GM23338 (cell line): Measurements from ENCODE around the gene SMTN. TPM values are rescaled to one million over a fixed set of nuclear protein-coding genes. Genes with fewer than 3 reads are reported as not detected.

ENCODE experiments used
- ATAC-seq: fragments of 200-7000 bp; cut with Tn5 transposase; 3 replicates; pipeline ENCODE4 v1.9.1; 2020
- DNase-seq: peaks from one replicate; pipeline ENCODE4 v3.0.0-alpha.2; 2015; ENCODE audit warnings: low spot score
- H2AFZ ChIP-seq: fragments of 200-600 bp; sonication (generic); 2 replicates; pipeline ENCODE4 v1.8.0; 2016; ENCODE audit warnings: antibody characterized with exemption, mild to moderate bottlenecking, moderate library complexity
- H3F3A ChIP-seq: fragments of 200-600 bp; sonication (generic); replicated peaks from 2 replicates; pipeline ENCODE4 v1.8.0; 2017; ENCODE audit warnings: antibody characterized with exemption, mixed run types, low read depth
- H3K27ac ChIP-seq: fragments of 200-600 bp; sonication (generic); 2 replicates; pipeline ENCODE4 v1.6.1; 2016; ENCODE audit warnings: low read depth
- H3K27me3 ChIP-seq: fragments of 200-600 bp; sonication (generic); 2 replicates; pipeline ENCODE4 v1.8.0; 2016; ENCODE audit warnings: mild to moderate bottlenecking, mixed run types, moderate library complexity; ENCODE audit not compliant: insufficient read depth
- H3K36me3 ChIP-seq: fragments of 200-600 bp; sonication (generic); 2 replicates; pipeline ENCODE4 v1.8.0; 2016; ENCODE audit warnings: mild to moderate bottlenecking; ENCODE audit not compliant: insufficient read depth
- H3K4me1 ChIP-seq: fragments of 200-600 bp; sonication (generic); 2 replicates; pipeline ENCODE4 v1.8.0; 2016; ENCODE audit warnings: mild to moderate bottlenecking, moderate library complexity; ENCODE audit not compliant: insufficient read depth
- H3K4me2 ChIP-seq: fragments of 200-600 bp; sonication (generic); 2 replicates; pipeline ENCODE4 v1.7.1; 2017; ENCODE audit warnings: mixed run types
- H3K4me3 ChIP-seq: fragments of 200-600 bp; sonication (generic); 2 replicates; pipeline ENCODE4 v1.6.1; 2016; ENCODE audit warnings: mixed run types
- H3K79me2 ChIP-seq: fragments of 200-600 bp; sonication (generic); replicated peaks from 2 replicates; pipeline ENCODE4 v1.8.0; 2017; ENCODE audit warnings: mild to moderate bottlenecking; ENCODE audit not compliant: insufficient read depth
- H3K9me2 ChIP-seq: fragments of 200-600 bp; sonication (generic); 2 replicates; pipeline ENCODE4 v1.8.0; 2017; ENCODE audit not compliant: insufficient read depth
- H4K20me1 ChIP-seq: fragments of 200-600 bp; sonication (generic); replicated peaks from 2 replicates; pipeline ENCODE4 v1.8.0; 2017; ENCODE audit warnings: mild to moderate bottlenecking; ENCODE audit not compliant: insufficient read depth
- H3K27ac Mint-ChIP-seq: 2 replicates; pipeline ENCODE4 v1.8.0; 2020; ENCODE audit warnings: inconsistent platforms, mild to moderate bottlenecking, moderate library complexity, mixed read lengths
- H3K27me3 Mint-ChIP-seq: 3 replicates; pipeline ENCODE4 v1.8.0; 2022; ENCODE audit warnings: low read depth, mild to moderate bottlenecking, moderate library complexity, mixed read lengths, inconsistent platforms; ENCODE audit not compliant: insufficient read depth, poor library complexity
- H3K36me3 Mint-ChIP-seq: 3 replicates; pipeline ENCODE4 v1.8.0; 2021; ENCODE audit warnings: low read depth, mild to moderate bottlenecking, inconsistent platforms, moderate library complexity, mixed read lengths
- H3K4me1 Mint-ChIP-seq: 3 replicates; pipeline ENCODE4 v1.8.0; 2020; ENCODE audit warnings: mild to moderate bottlenecking, inconsistent platforms, mixed read lengths
- H3K4me3 Mint-ChIP-seq: 3 replicates; pipeline ENCODE4 v1.8.0; 2021; ENCODE audit warnings: moderate library complexity, mild to moderate bottlenecking, inconsistent platforms, mixed read lengths
- H3K9me3 Mint-ChIP-seq: 3 replicates; pipeline ENCODE4 v1.8.0; 2020; ENCODE audit warnings: moderate library complexity, mild to moderate bottlenecking, inconsistent platforms, mixed read lengths
- CREB1 ChIP-seq: fragments of 250-450 bp; sonication (Bioruptor Pico); IDR thresholded peaks from 2 replicates; pipeline ENCODE4 v1.5.0; 2020; ENCODE audit warnings: low read depth, mild to moderate bottlenecking, moderate library complexity
- EZH2 ChIP-seq: fragments of 200-600 bp; sonication (generic); IDR thresholded peaks from one replicate; pipeline ENCODE4 v1.8.0; 2017; ENCODE audit warnings: antibody characterized with exemption, mild to moderate bottlenecking, low read depth; ENCODE audit not compliant: unreplicated experiment
- EZH2phosphoT487 ChIP-seq: fragments of 200-600 bp; sonication (generic); IDR thresholded peaks from one replicate; pipeline ENCODE4 v1.8.1; 2018; ENCODE audit warnings: antibody characterized with exemption; ENCODE audit not compliant: unreplicated experiment
- JUNB ChIP-seq: IDR thresholded peaks from one replicate; pipeline ENCODE4 v1.6.1; 2016; ENCODE audit warnings: antibody characterized with exemption; ENCODE audit not compliant: unreplicated experiment
- NANOG ChIP-seq: IDR thresholded peaks from 2 replicates; pipeline ENCODE4 v1.6.1; 2016; ENCODE audit warnings: antibody characterized with exemption, borderline replicate concordance
- POLR2AphosphoS5 ChIP-seq: IDR thresholded peaks from 2 replicates; pipeline ENCODE4 v1.6.1; 2016; ENCODE audit warnings: antibody characterized with exemption, low read depth
- STAT1 ChIP-seq: IDR thresholded peaks from one replicate; pipeline ENCODE4 v1.6.1; 2016; ENCODE audit warnings: antibody characterized with exemption; ENCODE audit not compliant: unreplicated experiment
- ZNF114 ChIP-seq: fragments of 250-450 bp; sonication (Bioruptor Pico); IDR thresholded peaks from 2 replicates; pipeline ENCODE4 v1.5.0; 2020; ENCODE audit warnings: mild to moderate bottlenecking, moderate library complexity
- ZNF331 ChIP-seq: fragments of 250-450 bp; sonication (Bioruptor Pico); IDR thresholded peaks from 2 replicates; pipeline ENCODE4 v1.5.0; 2020; ENCODE audit warnings: low read depth, mild to moderate bottlenecking, moderate library complexity
- ZNF462 ChIP-seq: fragments of 250-450 bp; sonication (Bioruptor Pico); IDR thresholded peaks from 2 replicates; pipeline ENCODE4 v1.5.0; 2020; ENCODE audit warnings: mild to moderate bottlenecking, moderate library complexity
- polyA plus RNA-seq: library from polyadenylated mRNA; unstranded; fragments of >200 nt; fragmentation: Nextera tagmentation; extraction: Ambion mirVana; gene quantifications from 2 replicates; pipeline ENCODE4 v1.2.1, GENCODE V29; 2016
- total RNA-seq: library from RNA; depleted of rRNA; stranded (reverse); fragments of >200 nt; shearing (Covaris generic); gene quantifications from 2 replicates; pipeline ENCODE4 v1.2.3, GENCODE V29; 2014
- TF ChIP-seq, protein P1 (sequence below): IDR thresholded peaks from 2 replicates; pipeline ENCODE4 v1.6.1; 2016; ENCODE audit warnings: antibody characterized with exemption
- TF ChIP-seq, protein P2 (sequence below): IDR thresholded peaks from one replicate; pipeline ENCODE4 v1.6.1; 2018; ENCODE audit warnings: antibody characterized with exemption; ENCODE audit not compliant: unreplicated experiment

Gene SMTN
- total and polyA plus RNA-seq, 2 experiments from 2014 or later, result 27.4 to 32.2 TPM

GRCh38 chr22:31082606-31083376 is 1.7 kb downstream of the SMTN start (continued):
- TF ChIP-seq ZNF462 (CRISPR knock-in tag), result no peak

DNA sequence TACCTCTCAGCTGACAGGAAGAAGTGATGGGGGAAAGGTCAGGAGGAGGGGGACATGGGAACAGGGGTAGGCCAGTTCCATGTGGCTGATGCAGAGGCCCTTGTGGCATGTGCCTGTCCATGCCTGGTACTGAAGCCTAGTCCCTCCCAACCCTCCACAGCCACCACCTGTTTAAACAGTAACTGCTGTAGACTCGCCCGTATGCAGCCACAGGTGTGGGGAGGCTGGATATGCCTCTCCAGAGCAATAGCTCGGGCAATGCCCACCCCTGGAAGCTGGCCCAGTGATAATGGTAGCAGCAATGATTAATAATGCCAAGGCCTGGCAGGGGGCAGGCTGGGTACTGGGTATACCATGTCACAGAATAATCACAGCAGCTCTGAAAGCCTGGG is 2.3 kb downstream of the SMTN start:
- no peaks in the 10 kb centered on the region; the same call in 2 of the 3 replicates for H3K36me3 Mint-ChIP-seq
- peaks cover 12% of the 10 kb centered on the region for H3K79me2 ChIP-seq

More for the DNA sequence above, 2.3 kb downstream of the SMTN start:
- Histone ChIP-seq H3K9me2 (no peaks in the 10 kb centered on the region), H3K4me1 (peaks cover 21% of the 10 kb centered on the region), H2AFZ (no peak overlapping the region), H3K36me3 (no peaks in the 10 kb centered on the region), H3K4me3 (peak overlapping the region; percentile 96), H3F3A (peaks cover 7% of the 10 kb centered on the region; the same call in 1 of the 2 replicates), H3K4me2 (peak overlapping the region; percentile 100), H3K27me3 (peaks cover 9% of the 10 kb centered on the region), H4K20me1 (peaks cover 4% of the 10 kb centered on the region; the same call in 1 of the 2 replicates), H3K27ac (no peak overlapping the region)
- TF ChIP-seq ZNF114 (CRISPR knock-in tag) (no peak), POLR2AphosphoS5 (no peak), ZNF331 (CRISPR knock-in tag) (no peak), CREB1 (no peak), EZH2phosphoT487 (no peak), STAT1 (no peak), EZH2 (no peak), JUNB (no peak), NANOG (no peak)
- TF ChIP-seq, protein P1, sequence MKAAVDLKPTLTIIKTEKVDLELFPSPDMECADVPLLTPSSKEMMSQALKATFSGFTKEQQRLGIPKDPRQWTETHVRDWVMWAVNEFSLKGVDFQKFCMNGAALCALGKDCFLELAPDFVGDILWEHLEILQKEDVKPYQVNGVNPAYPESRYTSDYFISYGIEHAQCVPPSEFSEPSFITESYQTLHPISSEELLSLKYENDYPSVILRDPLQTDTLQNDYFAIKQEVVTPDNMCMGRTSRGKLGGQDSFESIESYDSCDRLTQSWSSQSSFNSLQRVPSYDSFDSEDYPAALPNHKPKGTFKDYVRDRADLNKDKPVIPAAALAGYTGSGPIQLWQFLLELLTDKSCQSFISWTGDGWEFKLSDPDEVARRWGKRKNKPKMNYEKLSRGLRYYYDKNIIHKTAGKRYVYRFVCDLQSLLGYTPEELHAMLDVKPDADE, result no peak
- TF ChIP-seq, protein P2, sequence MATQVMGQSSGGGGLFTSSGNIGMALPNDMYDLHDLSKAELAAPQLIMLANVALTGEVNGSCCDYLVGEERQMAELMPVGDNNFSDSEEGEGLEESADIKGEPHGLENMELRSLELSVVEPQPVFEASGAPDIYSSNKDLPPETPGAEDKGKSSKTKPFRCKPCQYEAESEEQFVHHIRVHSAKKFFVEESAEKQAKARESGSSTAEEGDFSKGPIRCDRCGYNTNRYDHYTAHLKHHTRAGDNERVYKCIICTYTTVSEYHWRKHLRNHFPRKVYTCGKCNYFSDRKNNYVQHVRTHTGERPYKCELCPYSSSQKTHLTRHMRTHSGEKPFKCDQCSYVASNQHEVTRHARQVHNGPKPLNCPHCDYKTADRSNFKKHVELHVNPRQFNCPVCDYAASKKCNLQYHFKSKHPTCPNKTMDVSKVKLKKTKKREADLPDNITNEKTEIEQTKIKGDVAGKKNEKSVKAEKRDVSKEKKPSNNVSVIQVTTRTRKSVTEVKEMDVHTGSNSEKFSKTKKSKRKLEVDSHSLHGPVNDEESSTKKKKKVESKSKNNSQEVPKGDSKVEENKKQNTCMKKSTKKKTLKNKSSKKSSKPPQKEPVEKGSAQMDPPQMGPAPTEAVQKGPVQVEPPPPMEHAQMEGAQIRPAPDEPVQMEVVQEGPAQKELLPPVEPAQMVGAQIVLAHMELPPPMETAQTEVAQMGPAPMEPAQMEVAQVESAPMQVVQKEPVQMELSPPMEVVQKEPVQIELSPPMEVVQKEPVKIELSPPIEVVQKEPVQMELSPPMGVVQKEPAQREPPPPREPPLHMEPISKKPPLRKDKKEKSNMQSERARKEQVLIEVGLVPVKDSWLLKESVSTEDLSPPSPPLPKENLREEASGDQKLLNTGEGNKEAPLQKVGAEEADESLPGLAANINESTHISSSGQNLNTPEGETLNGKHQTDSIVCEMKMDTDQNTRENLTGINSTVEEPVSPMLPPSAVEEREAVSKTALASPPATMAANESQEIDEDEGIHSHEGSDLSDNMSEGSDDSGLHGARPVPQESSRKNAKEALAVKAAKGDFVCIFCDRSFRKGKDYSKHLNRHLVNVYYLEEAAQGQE, result no peak
- Mint-ChIP-seq H3K4me1 (peaks cover 37% of the 10 kb centered on the region), H3K27me3 (peaks cover 26% of the 10 kb centered on the region), H3K9me3 (no peaks in the 10 kb centered on the region), H3K27ac (no peak overlapping the region), H3K4me3 (peak overlapping the region; percentile 94)
- DNase-seq (no peak), ATAC-seq (no peak)
